Esophagus mucosa (tissue), 1 donor: ENCODE measurements around the gene ST6GALNAC1. TPM values are rescaled to one million over a fixed set of nuclear protein-coding genes. Genes with fewer than 3 reads are reported as not detected.
"Not testable (repeated sequence)": the region's sequence is repeated elsewhere in the genome, so short reads cannot be mapped to it uniquely, and the experiment has no call there.

Experiments used
- ATAC-seq: fragments of 200-7000 bp; cut with Tn5 transposase; one replicate; pipeline ENCODE4 v1.9.1; 2020
- total RNA-seq: library from RNA; stranded (reverse); gene quantifications from one replicate; pipeline ENCODE4 v1.2.4, GENCODE V29; 2023
- donor health status: DM: yes; HTN: yes; CAD: no.

ST6GALNAC1 gene
- total RNA-seq, 1 donor from 2014 or later, result 16.9 TPM

DNA sequence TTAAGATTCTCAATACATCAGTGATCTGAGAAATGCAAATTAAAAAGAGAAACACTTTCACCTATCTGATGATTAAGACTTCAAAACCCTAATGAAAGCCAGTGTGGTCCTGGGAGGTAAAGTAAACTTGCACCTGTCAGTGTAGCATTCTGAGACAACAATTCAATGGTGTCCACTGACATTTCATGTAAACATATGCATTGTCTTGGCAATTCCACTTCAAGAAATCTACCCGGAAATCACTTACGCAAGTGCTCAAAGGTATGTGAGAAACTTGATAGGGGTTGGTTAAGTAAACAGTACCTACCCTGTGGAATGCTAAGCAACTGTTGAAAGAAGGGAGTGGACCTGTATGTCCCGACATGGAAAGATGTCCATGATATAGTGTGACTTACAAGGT lies 2.1 kb downstream of the ST6GALNAC1 start:
- peak; percentile 50 for ATAC-seq

DNA sequence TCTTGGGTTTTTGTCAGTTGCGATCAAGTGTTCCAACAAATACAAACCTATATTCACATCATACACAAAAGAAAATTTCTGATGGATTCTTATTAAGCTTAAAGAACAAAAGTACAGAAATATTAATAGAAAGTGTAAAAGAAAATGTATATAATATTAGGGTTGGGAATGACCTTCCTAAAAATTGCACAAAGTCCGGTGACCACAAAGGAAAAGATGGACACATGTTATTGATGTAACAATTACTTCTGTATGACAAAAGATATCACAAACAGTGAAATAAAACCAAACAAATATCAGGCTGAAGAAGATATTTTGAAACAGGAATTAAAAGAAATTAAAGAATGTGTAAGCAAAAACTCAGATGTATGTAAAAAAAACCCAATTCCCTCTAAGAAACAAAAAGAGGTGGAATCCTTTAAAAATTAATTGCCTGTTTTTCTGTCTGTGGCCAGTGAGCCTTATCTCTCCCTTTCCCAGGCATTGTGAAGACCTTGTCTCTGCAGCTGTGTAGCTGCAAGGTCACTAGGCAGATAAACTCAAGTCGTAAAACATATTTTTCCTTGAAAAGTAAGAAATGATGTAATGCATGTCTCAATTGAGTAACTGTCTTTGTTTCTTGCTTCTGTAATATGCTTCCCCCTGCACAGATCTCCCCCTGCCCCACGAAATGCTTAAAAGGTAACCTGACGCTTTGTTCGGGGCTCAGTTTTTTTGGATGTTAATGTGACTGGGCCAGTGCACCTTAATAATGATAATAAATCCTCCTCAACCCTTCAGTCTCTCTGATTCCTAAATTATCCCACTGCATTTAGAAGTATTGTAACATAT lies 2.8 kb downstream of the ST6GALNAC1 start:
- ATAC-seq, result no peak

DNA sequence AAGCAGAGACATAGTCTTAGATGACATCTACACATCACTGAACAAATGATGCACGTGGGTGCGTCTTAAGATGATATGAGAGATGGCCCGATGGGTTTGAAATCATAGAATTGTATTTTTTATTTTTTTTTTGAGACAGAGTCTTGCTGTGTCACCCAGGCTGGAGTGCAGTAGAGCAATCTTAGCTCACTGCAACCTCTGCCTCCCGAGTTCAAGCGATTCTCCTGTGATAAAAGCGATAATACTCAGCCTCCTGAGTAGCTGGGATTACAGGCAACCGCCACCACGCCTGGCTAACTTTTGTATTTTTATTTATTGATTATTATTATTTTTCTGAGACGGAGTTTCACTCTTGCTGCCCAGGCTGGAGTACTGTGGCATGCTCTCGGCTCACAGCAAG lies 5.3 kb downstream of the ST6GALNAC1 start:
- ATAC-seq, result no peak

DNA sequence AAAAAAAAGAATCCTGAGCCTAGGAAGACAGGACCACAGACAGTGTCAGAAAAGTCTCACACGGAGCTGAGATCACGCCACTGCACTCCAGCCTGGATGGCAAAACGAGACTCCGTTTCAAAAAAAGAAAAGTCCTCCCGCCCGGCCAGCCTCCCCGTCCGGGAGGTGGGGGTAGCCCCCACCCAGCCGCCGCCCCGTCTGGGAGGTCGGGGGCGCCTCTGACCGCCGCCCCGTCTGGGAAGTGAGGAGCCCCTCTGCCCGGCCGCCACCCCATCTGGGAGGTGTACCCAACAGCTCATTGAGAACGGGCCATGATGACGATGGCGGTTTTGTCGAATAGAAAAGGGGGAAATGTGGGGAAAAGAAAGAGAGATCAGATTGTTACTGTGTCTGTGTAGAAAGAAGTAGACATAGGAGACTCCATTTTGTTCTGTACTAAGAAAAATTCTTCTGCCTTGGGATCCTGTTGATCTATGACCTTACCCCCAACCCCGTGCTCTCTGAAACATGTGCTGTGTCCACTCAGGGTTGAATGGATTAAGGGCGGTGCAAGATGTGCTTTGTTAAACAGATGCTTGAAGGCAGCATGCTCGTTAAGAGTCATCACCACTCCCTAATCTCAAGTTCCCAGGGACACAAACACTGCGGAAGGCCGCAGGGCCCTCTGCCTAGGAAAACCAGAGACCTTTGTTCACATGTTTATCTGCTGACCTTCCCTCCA lies 6.9 kb downstream of the ST6GALNAC1 start:
- ATAC-seq, result not testable (repeated sequence)

DNA sequence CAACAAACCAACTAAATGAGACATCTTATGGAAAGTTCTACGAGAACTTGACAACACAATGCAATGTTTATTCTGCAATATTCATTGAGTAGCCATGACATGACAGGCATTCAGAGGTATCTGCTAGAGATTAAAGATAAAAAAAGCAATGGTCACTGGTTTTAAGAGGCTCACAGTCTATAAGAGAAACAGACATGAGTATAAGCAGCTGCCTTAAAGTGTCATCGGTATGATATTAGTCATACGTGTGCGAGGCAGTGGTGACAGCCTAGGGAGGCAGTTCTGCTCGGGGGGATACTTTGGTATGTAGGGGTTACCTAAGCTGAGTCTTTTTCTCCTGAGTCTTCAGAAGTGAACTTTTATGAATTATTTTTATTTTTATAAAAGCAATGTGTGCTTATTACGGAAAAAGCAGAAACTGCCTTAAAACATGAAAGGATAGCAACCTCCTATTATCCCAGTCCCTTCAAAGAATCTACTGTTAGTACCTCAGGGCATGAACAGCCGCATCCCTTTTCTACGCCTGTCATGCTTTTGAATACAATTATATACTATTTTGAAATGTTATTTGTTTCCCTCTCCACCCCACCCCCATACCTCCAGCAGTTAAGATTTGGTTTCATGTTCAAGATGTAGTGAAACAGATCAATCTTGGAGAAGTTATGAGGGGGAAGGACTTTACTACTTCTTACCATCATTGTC lies 7.7 kb downstream of the ST6GALNAC1 start:
- ATAC-seq, result no peak

DNA sequence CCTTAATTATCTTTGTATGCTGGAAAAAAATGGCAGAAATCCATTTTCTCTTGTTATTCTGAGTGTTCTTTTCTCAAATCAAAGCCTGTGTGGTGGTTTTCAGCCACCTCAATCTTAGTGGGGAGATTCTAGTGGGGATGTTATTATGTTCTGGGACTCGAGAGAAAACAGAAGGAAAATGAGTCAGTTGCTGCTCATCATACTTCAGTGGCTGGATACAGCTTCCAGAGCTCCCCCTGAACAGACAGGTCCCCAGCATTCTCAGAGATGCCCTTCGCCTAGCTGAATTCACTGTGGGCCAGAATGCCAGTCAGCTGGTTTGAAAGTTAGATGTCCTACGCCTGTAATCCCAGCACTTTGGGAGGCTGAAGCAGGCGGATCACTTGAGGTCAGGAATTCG lies 8.5 kb downstream of the ST6GALNAC1 start:
- ATAC-seq, result no peak

DNA sequence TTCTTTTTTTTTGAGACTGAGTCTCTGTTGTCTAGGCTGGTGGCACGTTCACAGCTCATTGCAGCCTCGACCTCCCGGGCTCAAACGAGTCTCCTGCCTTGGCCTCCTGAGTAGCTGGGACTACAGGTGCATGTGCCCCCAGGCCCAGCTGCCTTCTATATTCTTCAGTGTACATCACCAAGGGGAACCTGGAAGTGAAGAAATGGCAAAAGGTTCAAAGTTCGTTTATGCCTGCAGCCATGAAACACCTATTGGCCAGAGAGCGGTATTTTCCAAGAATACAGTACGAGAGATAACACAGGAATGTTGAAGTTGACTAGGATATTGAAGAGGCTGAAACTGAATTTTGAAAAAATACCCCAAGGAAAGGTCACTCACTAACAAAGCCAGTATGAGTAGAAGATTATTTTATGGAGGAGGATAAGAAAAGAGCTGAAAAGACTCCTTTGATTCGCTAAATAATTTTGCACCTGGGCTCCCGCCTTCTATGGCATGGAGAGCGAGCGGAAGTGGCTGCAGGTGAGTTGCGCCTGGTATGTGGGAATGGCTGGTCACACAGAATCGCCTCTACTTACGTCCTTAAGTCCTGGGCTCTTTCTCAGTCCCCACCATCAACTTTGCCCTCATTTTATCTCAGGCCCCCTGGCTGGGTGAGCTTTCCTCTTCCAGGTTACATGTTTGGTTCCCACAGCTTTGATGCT lies 9.8 kb downstream of the ST6GALNAC1 start:
- no peak for ATAC-seq

DNA sequence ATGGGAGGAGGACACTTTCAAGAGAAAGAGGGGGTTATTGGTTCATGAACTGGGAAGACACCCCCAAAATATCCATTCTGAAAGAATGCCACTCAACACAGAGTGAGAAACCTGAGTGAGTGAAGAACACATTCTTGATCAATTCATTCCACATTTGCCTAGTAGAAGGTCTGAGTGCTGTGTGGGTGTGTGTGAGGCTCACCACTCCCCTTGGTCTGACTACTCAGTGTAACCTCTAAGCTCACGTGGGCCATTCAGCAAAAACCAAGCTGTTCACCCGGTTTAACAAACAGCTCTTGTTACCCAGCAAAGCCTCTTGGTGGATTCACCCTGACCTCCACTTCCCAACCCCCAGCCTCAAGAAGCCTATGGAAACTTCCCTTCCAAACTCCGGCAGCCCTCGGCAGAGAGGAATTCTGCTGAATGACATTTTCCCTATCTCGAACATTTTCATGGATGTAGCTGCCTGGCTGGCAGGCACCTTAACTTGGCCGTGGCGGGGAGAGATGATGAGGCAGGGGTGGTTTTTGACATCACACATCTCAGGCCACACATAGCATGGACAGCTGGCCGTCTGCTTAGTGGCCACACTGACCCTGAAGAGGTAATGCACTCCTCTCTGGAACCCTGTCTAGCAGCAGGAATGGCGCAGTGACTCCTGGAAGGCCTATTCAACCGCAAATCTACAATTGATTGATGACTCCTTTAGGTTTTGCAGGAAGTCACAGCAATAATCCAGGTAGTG lies 11.6 kb downstream of the ST6GALNAC1 start:
- ATAC-seq, result peak; percentile 90

DNA sequence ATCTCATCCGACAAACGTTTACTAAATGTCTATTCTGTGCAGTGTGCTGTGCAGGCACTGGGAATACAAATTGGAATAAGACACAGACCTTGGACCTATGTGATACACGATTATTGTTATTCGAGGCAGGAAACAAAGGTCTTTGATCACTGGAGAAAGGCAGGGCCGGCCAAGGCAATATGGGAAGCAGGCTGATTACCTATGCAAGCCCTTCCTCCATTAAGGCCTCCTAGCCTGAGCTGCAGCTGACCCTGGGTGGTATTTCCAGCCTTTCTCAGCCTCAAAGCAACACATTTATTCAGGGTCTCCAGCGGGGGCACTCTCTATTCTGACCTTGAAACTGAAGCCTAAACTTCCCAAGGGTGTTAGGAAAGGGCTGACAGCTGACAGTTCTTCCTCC lies 13.4 kb downstream of the ST6GALNAC1 start:
- ATAC-seq, result no peak

DNA sequence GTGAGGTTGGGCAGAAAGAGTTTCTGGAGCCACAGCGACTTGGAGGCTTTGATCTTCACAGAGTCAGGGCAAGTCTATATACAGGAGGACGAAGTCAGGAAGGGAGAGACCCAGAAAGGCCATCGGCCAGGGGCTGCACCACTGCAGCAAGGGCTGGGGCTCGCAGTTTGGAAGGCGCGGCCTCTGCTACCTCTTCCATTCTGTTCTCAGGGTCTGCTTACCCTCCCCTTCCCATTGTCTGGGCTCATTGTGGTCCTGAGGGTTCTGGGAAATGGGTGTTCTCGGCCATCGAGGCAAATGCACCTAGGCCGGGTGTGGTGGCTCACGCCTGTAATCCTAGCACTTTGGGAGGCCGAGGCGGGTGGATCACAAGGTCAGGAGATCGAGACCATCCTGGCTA lies 16.0 kb downstream of the ST6GALNAC1 start:
- no peak for ATAC-seq

DNA sequence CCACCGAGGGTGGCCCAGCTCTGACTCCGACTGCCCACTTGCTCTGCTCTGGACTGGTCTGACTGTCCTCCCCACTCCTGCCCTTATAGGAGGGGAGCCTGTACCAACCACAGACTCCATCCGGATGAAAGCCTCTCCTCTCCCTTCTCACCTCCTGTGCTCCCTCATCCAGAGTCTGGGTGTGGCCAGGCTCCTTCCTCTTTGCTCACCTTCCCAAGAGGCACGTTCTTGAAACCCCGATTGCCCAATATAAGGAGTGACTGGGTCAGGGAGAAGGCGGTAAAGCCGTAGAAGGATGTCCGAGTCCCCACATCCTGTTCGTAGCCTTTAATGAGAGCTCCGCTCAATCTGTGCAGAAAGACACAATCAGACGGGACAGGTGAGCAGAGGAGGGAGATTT lies 17.1 kb downstream of the ST6GALNAC1 start:
- peak; percentile 42 for ATAC-seq

DNA sequence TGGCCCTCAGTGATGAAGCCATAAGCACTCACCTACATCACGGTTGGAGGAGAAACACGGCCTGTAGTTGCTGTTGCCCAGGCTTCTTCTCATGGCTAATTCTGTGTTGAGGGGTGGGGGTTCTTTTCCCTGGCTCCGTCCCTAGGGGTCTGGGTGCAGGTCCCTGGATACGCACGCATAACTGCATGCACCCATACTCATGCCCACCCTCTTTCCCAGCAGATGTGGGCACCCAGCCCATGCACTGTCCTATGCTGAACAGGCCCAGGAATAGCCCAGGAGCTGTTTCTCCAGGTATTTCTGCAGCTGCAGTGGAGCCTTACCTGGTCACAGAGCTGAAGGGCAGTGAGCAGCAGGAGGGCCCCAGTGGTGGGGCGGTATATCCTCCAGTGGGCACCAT lies 18.1 kb downstream of the ST6GALNAC1 start:
- no peak for ATAC-seq

DNA sequence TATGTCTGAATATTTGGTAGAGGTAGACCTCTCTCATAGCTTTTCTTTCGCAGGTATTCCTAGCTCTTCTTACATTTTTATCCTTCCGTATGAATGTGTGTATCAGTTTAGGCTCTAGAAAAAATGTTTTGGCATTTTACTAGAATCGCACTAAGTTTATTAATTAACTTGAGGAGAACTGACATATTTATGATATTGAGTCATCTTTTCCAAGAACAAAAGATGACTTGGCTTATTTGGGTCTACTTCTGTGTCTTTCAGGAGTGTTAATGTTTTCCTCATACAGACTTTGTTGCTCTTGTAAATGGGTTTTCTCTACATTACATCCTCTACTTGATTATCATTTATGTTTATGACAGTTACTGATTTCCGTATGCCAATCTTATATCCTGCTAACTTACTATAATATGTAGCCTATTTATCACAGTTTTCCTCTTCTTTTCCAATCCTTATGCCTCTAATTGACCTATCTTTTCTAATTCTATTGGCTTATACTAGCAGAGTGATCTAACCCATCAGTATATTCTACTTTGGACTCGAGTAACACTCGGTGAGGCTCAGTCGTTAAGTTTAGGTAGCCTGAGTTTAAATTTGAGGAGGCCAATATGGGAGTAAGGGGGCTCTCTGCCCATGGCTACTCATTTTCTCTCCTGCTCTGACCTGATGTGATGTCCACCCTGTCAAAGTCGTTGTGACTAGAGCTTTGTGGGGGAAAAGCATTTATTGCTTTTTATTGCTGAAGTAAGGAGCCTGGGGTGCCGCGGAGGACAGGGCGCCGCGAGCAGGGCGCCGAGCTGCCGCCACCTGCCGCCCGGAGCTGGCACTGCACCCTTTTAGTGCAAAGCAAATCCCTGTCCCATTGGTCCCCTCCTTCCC lies 20.0 kb downstream of the ST6GALNAC1 start:
- ATAC-seq, result peak; percentile 81

DNA sequence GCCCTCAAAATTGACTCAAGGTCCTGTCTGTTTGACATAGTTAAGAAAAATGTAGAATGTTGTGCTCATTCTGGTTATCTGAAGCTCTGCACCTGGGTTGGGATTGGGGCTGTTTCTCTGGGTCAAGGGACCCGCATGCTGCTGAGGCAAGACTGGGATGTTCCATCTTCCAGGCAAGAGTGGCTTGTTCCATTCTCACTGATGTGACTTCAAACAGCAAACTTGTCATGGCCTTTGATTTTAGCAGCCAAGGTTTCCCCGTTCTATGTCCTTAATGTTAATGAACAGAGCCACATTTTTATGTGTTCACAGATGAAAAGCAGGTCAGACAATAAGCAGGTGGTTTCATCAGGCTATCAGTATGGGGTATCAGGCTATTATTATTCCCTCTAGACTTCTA lies 25.7 kb downstream of the ST6GALNAC1 start:
- no peak for ATAC-seq

DNA sequence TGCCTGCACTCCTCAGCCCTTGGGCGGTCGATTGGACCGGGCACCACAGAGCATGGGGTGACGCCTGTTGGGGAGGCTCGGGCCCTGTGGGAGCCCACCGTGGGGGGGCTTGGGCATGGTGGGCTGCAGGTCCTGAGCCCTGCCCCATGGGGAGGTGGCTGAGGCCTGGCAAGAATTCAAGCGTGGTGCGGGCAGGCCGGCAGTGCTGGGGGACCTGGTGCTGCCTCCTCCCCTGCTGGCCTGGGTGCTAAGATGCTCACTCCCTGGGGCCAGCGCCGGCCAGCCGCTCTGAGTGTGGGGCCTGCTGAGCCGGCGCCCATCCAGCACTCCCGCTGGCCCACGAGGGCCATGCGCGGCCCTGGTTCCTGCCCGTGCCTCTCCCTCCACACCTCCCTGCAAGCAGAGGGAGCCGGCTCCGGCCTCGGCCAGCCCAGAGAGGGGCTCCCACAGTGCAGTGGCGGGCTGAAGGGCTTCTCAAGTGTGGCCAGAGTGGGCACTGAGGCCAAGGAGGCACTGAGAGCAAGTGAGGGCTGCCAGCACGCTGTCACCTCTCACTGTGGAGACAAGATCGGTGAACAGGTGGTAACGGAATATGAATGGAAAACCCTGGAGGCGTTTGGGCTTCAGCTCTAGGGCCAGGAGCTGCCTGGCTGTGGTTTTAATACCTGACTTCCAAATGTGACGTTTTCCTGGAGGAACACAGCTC lies 28.5 kb downstream of the ST6GALNAC1 start:
- peak; percentile 23 for ATAC-seq

DNA sequence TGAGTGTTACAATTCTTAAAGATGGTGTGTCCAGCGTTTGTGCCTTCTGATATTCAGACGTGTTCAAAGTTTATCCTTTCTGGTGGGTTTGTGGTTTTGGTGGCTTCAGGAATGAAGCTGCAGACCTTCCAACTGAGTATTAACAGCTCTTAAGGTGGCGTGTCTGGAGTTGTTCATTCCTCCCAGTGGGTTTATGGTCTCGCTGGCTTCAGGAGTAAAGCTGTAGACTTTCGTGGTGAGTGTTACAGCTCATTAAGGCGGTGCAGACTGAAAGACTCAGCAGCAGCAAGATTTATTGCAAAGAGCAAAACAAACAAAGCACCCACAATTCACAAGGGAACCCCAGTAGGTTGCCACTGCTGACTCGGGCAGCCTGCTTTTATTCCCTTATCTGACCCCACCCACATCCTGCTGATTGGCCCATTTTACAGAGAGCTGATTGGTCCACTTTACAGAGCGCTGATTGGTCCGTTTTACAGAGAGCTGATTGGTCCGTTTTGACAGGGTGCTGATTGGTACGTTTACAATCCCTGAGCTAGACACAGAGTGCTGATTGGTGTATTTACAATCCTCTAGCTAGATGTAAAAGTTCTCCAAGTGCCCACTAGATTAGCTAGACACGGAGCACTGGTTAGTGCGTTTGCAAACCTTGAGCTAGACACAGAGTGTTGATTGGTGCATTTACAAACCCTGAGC lies 29.3 kb downstream of the ST6GALNAC1 start:
- ATAC-seq, result not testable (repeated sequence)

DNA sequence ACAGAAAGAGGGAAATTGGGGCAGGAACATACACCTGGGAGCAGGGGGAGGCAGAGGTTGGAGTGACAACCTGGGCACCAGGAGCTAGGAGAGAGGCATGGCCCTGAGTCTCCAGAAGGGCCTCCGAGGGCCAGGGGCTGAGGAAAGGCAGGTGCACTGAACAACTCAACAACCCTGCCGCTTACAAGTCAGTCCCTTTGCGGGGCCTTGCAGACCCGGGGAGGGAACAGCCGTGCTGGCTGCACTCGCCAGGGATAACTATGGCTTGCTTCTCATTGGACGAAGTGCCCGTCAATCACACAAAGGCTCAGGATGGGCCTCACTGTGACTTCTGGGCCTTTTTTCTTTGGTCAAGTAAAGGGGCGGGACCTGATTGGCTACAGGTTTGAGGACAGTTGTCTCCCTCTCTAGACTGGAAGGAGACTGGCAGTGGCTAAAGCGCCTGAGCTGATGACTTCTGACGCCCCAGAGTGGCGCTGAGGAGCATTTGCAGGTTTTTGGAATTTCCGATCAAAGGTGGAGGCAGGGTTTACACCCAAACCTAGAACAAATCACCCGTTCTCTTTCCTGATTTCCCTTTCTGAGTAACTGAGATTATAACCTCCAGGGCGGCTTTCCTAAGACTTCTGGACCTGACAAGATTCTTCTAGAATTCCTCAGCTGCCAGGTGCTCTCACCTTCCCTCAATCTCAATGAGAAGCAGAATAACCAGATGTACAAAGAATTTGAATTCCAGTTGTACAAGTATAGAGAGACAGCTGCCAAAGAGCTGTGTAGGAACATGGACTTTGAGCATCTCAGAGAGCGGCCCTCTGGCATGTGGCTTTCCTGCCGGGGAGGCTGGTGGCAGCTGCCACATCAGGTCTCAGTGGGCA lies 30.3 kb downstream of the ST6GALNAC1 start:
- ATAC-seq, result peak; percentile 61

DNA sequence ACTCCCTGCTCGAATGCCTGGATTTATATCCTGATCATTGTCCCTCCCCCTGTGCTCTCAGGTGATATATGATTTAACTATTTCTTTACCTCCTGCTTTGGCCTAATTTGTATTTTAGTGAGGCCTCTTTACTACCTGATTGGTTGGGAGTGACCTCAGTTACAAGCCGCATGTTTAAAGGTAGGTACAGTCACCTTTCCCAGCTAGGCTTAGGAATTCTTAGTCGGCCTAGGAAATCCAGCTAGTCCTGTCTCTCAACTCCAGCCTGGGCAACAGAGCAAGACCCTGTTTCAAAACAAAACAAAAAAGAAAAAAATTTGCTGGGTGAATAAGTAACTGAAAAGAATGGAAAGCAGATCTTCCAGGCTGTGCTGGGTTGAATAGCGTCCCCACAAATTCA lies 31.1 kb downstream of the ST6GALNAC1 start:
- no peak for ATAC-seq

DNA sequence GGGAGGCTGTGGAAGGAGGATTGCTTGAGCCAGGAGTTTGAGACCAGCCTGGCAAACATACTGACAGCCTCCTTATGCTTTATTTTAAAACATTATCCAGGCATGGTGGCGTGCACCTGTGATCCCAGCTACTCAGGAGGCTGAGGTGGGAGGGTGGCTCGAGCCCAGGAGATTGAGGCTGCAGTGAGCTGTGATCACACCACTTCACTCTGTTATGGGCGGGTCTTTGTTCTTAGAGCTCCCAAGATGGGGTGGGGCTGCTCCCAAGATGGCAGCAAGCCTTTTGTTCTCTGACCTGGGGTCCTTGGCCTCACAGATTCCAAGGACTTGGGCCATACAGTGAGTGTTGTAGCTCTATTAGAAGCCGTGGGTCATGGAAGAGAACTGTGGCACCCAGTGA lies 31.8 kb downstream of the ST6GALNAC1 start:
- ATAC-seq, result no peak
